PC-9 (cell line): ENCODE data around the gene ZNF792.

Source experiments
- CTCF ChIP-seq: fragments of 200-600 bp; sonication (generic); conservative IDR thresholded peaks from 2 replicates; pipeline ENCODE4 v1.6.1; 2017; ENCODE audit warnings: mixed run types, antibody characterized with exemption, mild to moderate bottlenecking, moderate library complexity
- EZH2 ChIP-seq: fragments of 200-600 bp; sonication (generic); IDR thresholded peaks from 2 replicates; pipeline ENCODE4 v1.8.0; 2017; ENCODE audit warnings: antibody characterized with exemption, low read depth

- TF ChIP-seq CTCF (peak; percentile 93), EZH2 (no peak)
These were observed 49.2 kb upstream of the ZNF792 start for GRCh38 chr19:35013041-35013819.
